GM12878 (cell line): ENCODE data around the gene APH1B. TPM values are rescaled to one million over a fixed set of nuclear protein-coding genes. Genes with fewer than 3 reads are reported as not detected.

Experiments
- ATAC-seq: fragments of 200-7000 bp; cut with Tn5 transposase; 3 replicates; pipeline ENCODE4 v1.9.1; 2020; ENCODE audit warnings: mild to moderate bottlenecking, moderate library complexity
- BruUV-seq: library from RNA; stranded (reverse); fragments of 400-500 nt; replicated peaks from 2 replicates; lab custom pipeline; 2021; lab: Mats Ljungman, UMichigan
- CTCF ChIA-PET: fragments of 300-600 bp; sonication (Branson Sonifier 250); formaldehyde crosslinking; extraction: SDS; loops from one replicate; lab custom pipeline; 2021; ENCODE audit warnings: inconsistent platforms; lab: Yijun Ruan, JAX
- POLR2A ChIA-PET: fragments of 350-600 bp; formaldehyde crosslinking; extraction: SDS; loops from one replicate; lab custom pipeline; 2021; ENCODE audit warnings: inconsistent platforms; lab: Charles Lee
- RAD21 ChIA-PET: fragments of 300-600 bp; sonication (Branson Sonifier 250); formaldehyde crosslinking; loops from one replicate; lab custom pipeline; 2023; ENCODE audit warnings: antibody characterized with exemption; ENCODE audit not compliant: unreplicated experiment; lab: Charles Lee
- SMC1A ChIA-PET: fragments of 300-600 bp; sonication (Branson Sonifier 250); formaldehyde crosslinking; loops from one replicate; lab custom pipeline; 2023; ENCODE audit not compliant: unreplicated experiment, uncharacterized antibody; lab: Charles Lee
- DNase-seq: peaks from one replicate; pipeline ENCODE4 v3.0.0-alpha.2; 2011; ENCODE audit warnings: low read depth, low spot score
- FAIRE-seq: peaks from 3 replicates; lab custom pipeline; 2011; peaks lifted over from hg19 to GRCh38; lab: Jason Lieb, UNC
- H2AFZ ChIP-seq: 2 replicates; pipeline ENCODE4 v1.6.0; 2011; ENCODE audit warnings: low read depth, low read length, control low read depth; ENCODE audit not compliant: control insufficient read depth
- H3K27ac ChIP-seq: 2 replicates; pipeline ENCODE4 v1.5.1; 2011; ENCODE audit warnings: control low read depth; ENCODE audit not compliant: control insufficient read depth, insufficient read depth
- H3K27me3 ChIP-seq, 2 experiments: replicated peaks in 1 of 2; 2 replicates each; pipeline versions ENCODE4 v1.6.0 to v1.6.1; 2011; ENCODE audit warnings: low read length in 1 of 2; ENCODE audit not compliant: control insufficient read depth in 2 of 2, insufficient read depth in 2 of 2
- H3K36me3 ChIP-seq, 2 experiments: 2 replicates each; pipeline ENCODE4 v1.5.1; 2011; ENCODE audit warnings: low read length in 1 of 2; ENCODE audit not compliant: control insufficient read depth in 2 of 2, insufficient read depth in 2 of 2
- H3K4me1 ChIP-seq: 2 replicates; pipeline ENCODE4 v1.6.1; 2011; ENCODE audit warnings: mild to moderate bottlenecking, low read length, moderate library complexity, mixed read lengths; ENCODE audit not compliant: control insufficient read depth, insufficient read depth
- H3K4me2 ChIP-seq: 2 replicates; pipeline ENCODE4 v1.6.0; 2011; ENCODE audit warnings: control low read depth; ENCODE audit not compliant: control insufficient read depth, insufficient read depth
- H3K4me3 ChIP-seq: fragments of 200-600 bp; sonication (generic); 2 replicates; pipeline ENCODE4 v1.5.1; 2016
- H3K79me2 ChIP-seq: 2 replicates; pipeline ENCODE4 v1.6.0; 2011; ENCODE audit warnings: low read length; ENCODE audit not compliant: control insufficient read depth, insufficient read depth
- H3K9ac ChIP-seq: 2 replicates; pipeline ENCODE4 v1.8.0; 2011; ENCODE audit warnings: low read length, control low read depth, mixed read lengths; ENCODE audit not compliant: control insufficient read depth, insufficient read depth
- H3K9me3 ChIP-seq: replicated peaks from 3 replicates; pipeline ENCODE4 v1.5.1; 2011; ENCODE audit warnings: mild to moderate bottlenecking, low read length; ENCODE audit not compliant: control insufficient read depth, insufficient read depth
- H4K20me1 ChIP-seq: 2 replicates; pipeline ENCODE4 v1.6.0; 2011; ENCODE audit not compliant: control insufficient read depth, insufficient read depth
- DPF2 ChIP-seq: fragments of 450-650 bp; IDR thresholded peaks from 2 replicates; pipeline ENCODE4 v1.6.1; 2017; ENCODE audit warnings: mild to moderate bottlenecking
- EED ChIP-seq: sonication (generic); IDR thresholded peaks from 2 replicates; pipeline ENCODE4 v1.6.1; 2016; ENCODE audit warnings: antibody characterized with exemption, low read depth
- EGR1 ChIP-seq, 2 experiments: IDR thresholded peaks; 1 replicate in 1 of 2; 2 replicates in 1 of 2; pipeline ENCODE4 v1.6.1; 2011 to 2012; ENCODE audit warnings: low read depth in 2 of 2, low read length in 2 of 2, borderline replicate concordance in 1 of 2, mild to moderate bottlenecking in 1 of 2, moderate library complexity in 1 of 2
- FOXM1 ChIP-seq: IDR thresholded peaks from 2 replicates; pipeline ENCODE4 v1.6.1; 2012; ENCODE audit warnings: low read depth, mild to moderate bottlenecking, inconsistent platforms, low read length, moderate library complexity
- HSF1 ChIP-seq: fragments of 150-350 bp; IDR thresholded peaks from 2 replicates; pipeline ENCODE4 v1.6.1; 2014; ENCODE audit warnings: mild to moderate bottlenecking, low read depth, low read length
- JUND ChIP-seq: IDR thresholded peaks from 2 replicates; pipeline ENCODE4 v1.6.1; 2012; ENCODE audit warnings: low read depth, mild to moderate bottlenecking, low read length, improper control_type of control experiment, moderate library complexity
- KAT2A ChIP-seq: conservative IDR thresholded peaks from 2 replicates; pipeline ENCODE4 v1.6.1; 2011; ENCODE audit warnings: low read depth, low read length; ENCODE audit not compliant: control insufficient read depth
- NR2C2 ChIP-seq: IDR thresholded peaks from 2 replicates; pipeline ENCODE4 v1.6.1; 2011; ENCODE audit warnings: borderline replicate concordance, low read depth; ENCODE audit not compliant: control insufficient read depth, insufficient read length
- PAX5 ChIP-seq: IDR thresholded peaks from 2 replicates; pipeline ENCODE4 v1.6.1; 2011; ENCODE audit warnings: low read depth, low read length, borderline replicate concordance
- POLR2AphosphoS5 ChIP-seq: IDR thresholded peaks from 2 replicates; pipeline ENCODE4 v1.6.1; 2011; ENCODE audit warnings: mild to moderate bottlenecking, low read length, inconsistent platforms
- REST ChIP-seq: IDR thresholded peaks from 2 replicates; pipeline ENCODE4 v1.6.1; 2012; ENCODE audit warnings: mild to moderate bottlenecking, low read depth, low read length
- SMAD5 ChIP-seq: IDR thresholded peaks from 2 replicates; pipeline ENCODE4 v1.6.1; 2016; ENCODE audit warnings: antibody characterized with exemption, low read depth
- SREBF2 ChIP-seq: IDR thresholded peaks from 2 replicates; pipeline ENCODE4 v1.6.1; 2012; ENCODE audit warnings: mild to moderate bottlenecking, low read length
- ZNF384 ChIP-seq: IDR thresholded peaks from 2 replicates; pipeline ENCODE4 v1.6.1; 2012; ENCODE audit warnings: low read depth, mild to moderate bottlenecking, low read length, improper control_type of control experiment, borderline replicate concordance
- ZNF622 ChIP-seq: fragments of 450-650 bp; IDR thresholded peaks from 2 replicates; pipeline ENCODE4 v1.6.1; 2017; ENCODE audit warnings: mild to moderate bottlenecking, inconsistent platforms
- WGBS: methylation state at CpG from one replicate; pipeline ENCODE4 v1.1.6; 2016; ENCODE audit warnings: low lambda C conversion rate; ENCODE audit not compliant: insufficient replicate concordance, insufficient coverage; ENCODE audit errors: missing lambda C conversion rate; 5-methylcytosine and 5-hydroxymethylcytosine counted together
- in situ Hi-C: fragments of 300-500 bp; cut with MboI; formaldehyde crosslinking; loops from 9 replicates; pipeline ENCODE4 v1.14.3; 2018; ENCODE audit warnings: mixed read lengths
- intact Hi-C: fragments of 100-400 bp; cut with micrococcal nuclease; formaldehyde crosslinking; loops from one replicate; pipeline ENCODE4 v1.14.2; 2022; ENCODE audit not compliant: unreplicated experiment
- polyA plus RNA-seq, 11 experiments: library from polyadenylated mRNA; depleted of rRNA in 4 of 11; unstranded in 6 of 11; stranded (reverse) in 5 of 11; fragments of >200 nt; fragmentation: Nextera tagmentation in 4 of 11; fragmentation: Illumina TruSeq in 1 of 11; extraction: Ambion mirVana in 4 of 11; extraction: Trizol in 1 of 11; gene quantifications; 1 replicate in 1 of 11; 2 replicates in 10 of 11; pipeline versions ENCODE4 v1.2.1 to v1.2.3, GENCODE V29; 2011 to 2016; ENCODE audit warnings: inconsistent platforms in 2 of 11, missing spikeins in 2 of 11, low read depth in 1 of 11
- total RNA-seq, 4 experiments: library from RNA; depleted of rRNA in 3 of 4; stranded (reverse); fragments of >200 nt in 3 of 4; fragmentation: Illumina TruSeq in 1 of 4; extraction: Trizol in 1 of 4; gene quantifications; 2 replicates each; pipeline versions ENCODE4 v1.2.1 to v1.2.3, GENCODE V29; 2013 to 2021
- TF ChIP-seq, protein P1 (sequence below): fragments of 450-650 bp; IDR thresholded peaks from 2 replicates; pipeline ENCODE4 v1.6.1; 2017; ENCODE audit warnings: low read depth, mild to moderate bottlenecking, moderate library complexity

Gene APH1B
- total and polyA plus RNA-seq, 10 of the 15 experiments (the other 5 are each of a cell fraction or from before 2014, with no cell fraction given), result 5.0 to 20.8 (median 11.1) TPM

DNA sequence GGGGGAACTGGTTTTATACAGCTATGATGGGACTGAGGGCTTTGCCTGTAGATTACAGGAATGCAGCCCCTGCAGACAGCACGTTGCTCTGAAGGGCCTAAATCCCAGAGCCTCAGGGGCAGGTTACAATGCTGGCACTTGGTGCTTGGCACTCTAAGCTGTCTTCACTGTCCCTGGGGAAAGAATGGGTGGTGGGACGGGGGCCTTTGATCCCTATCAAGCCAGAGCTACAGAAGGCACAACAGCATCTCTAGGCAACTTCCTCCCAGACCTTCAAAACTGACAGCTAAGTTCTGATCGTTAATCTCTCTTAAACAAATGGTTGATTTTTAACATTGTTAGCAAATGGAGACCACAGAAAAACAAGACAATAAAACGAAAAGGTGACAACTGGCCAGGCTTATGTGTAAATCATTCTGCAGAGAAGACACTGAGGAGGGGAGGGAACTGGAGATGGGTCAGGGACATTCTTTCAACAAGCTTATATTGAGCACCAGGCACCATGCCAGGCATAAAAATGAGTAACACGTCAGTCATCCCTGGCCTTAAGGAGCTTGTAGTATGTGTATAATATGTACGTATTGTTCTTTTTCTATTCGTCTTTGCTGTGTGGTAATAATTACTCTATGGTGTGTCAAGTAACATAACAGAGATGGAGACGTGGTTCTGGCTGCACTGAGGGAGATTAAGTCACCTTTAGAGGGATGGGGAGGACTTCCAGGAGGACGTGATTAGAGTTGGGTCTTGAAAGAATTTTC, 55.1 kb downstream of the APH1B start:
- no peak overlapping the region for H3K4me3 ChIP-seq
- ATAC-seq (no peak), DNase-seq (no peak), FAIRE-seq (no peak)
- H4K20me1 ChIP-seq, result no peaks in the 10 kb centered on the region
- in situ Hi-C loops, result no loop called here
- no peaks in the 10 kb centered on the region for H3K79me2 ChIP-seq
- H3K36me3 ChIP-seq, result no peaks in the 10 kb centered on the region
- H3K27me3 ChIP-seq, result no peaks in the 10 kb centered on the region
- no TSS peak for BruUV-seq
- no peaks in the 10 kb centered on the region for H3K4me1 ChIP-seq
- no peak overlapping the region for H3K27ac ChIP-seq
- CTCF ChIA-PET, result interaction anchor here (0.7 to 1.0 kb wide), 2 partner anchors 19 to 29 kb away, joined by 3 read pairs; no protein-coding TSS in a partner anchor
- no peaks in the 10 kb centered on the region for H3K9me3 ChIP-seq
- H2AFZ ChIP-seq, result no peak overlapping the region
- H3K9ac ChIP-seq, result no peak overlapping the region
- no peak overlapping the region for H3K4me2 ChIP-seq
- SMC1A ChIA-PET, result no interaction called here
- WGBS, result 17% methylated on average over 9 of the region's 9 CpGs
- POLR2A ChIA-PET, result interaction anchor here (0.6 to 1.0 kb wide), 2 partner anchors 11 to 795 kb away, joined by 3 read pairs; no protein-coding TSS in a partner anchor
- RAD21 ChIA-PET, result interaction anchor here (0.6 to 1.5 kb wide), 2 partner anchors 11 to 171 kb away, joined by 4 read pairs; no protein-coding TSS in a partner anchor
- intact Hi-C loops, result no loop called here
- no peak for TF ChIP-seq REST
- TF ChIP-seq POLR2AphosphoS5, result no peak
- TF ChIP-seq ZNF384, result no peak
- TF ChIP-seq HSF1, result no peak
- no peak for TF ChIP-seq EGR1 (IDR thresholded peaks at IDR 0.05; ENCODE audit: borderline replicate concordance in 1 of 2, low read depth in 2 of 2, low read length in 2 of 2)
- no peak for TF ChIP-seq SMAD5
- TF ChIP-seq KAT2A, result no peak
- no peak for TF ChIP-seq FOXM1
- no peak for TF ChIP-seq ZNF622
- TF ChIP-seq JUND, result no peak
- TF ChIP-seq PAX5, result no peak
- TF ChIP-seq SREBF2, result no peak
- no peak for TF ChIP-seq DPF2
- TF ChIP-seq EED, result no peak
- TF ChIP-seq, protein P1, sequence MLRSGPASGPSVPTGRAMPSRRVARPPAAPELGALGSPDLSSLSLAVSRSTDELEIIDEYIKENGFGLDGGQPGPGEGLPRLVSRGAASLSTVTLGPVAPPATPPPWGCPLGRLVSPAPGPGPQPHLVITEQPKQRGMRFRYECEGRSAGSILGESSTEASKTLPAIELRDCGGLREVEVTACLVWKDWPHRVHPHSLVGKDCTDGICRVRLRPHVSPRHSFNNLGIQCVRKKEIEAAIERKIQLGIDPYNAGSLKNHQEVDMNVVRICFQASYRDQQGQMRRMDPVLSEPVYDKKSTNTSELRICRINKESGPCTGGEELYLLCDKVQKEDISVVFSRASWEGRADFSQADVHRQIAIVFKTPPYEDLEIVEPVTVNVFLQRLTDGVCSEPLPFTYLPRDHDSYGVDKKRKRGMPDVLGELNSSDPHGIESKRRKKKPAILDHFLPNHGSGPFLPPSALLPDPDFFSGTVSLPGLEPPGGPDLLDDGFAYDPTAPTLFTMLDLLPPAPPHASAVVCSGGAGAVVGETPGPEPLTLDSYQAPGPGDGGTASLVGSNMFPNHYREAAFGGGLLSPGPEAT, result no peak
- no peak for TF ChIP-seq NR2C2
